CD4-positive, alpha-beta T cell treated with Interleukin-2 at 100 ng/mL for 4 hours (primary cell): Measurements from ENCODE around the gene DTX1.

ENCODE experiments used
- DNase-seq: peaks from one replicate; pipeline ENCODE4 v3.0.0-alpha.2; 2020; ENCODE audit warnings: low spot score

The DTX1 gene

DNA sequence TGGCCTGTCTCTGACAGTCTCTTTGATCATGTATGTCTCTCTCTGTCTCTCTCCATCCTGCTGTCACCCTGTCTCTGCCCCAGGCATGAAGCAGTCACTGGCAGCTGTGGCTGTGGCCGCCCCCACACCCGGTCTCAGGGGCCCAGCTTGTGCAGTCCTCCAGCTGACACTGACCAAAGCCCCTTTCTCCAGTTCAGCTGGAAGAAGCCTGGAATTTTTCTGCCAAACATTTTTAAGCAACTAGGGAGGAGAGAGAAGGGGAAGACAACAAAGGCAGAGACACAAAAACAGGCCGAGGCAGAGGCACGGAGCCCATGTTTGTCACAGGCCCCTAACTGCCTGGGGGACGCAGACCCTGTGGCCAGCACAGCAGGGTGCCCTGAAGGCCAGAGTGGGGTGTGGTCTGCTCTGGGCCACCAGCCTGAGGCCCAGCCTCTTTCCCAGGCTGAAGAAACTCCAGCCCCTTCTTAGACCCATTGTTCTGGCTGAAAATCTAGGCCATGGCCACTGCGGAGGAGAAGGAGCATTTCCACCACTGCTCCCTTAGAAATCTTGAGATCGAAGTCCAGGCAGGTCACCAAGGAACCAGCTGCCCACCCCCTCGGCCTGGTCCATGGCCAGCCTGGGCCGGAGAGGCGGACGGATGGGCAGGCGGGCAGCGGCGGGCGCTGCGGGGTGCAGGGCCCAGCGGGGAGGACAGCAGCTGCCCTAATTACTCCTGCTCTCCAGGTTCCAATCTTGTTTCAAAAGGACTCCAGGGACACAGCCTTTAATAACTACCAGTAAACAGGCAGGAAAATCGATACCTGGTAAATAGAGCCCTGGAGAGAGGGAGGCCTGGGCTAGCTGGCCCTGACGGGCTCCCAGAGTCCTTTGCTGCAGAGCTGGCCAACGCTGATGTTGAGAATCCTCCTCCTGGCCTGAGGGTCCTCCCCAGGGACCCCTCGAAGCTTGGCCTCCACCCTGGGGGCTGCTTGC, 14.9 kb downstream of the DTX1 start:
- DNase-seq: no peak

DNA sequence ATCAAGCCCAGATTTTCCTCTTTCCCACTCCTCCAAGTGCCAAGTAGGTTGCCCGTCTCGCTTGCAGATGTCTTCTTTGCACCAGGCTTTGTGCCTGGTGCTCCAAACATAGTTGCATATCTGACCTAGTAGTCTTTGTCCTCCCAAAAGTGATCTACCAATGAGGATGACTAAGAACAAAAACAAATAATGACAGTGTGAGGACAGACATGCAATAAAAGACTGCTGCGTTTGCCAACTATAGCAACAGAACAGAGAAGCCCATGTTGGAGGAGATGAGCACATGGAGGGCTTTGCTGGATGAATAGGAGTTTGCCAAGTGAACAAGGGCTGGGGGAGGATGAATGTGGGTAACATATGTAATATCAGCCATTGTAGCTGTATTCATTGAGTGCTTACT, 15.6 kb downstream of the DTX1 start:
- DNase-seq: no peak

DNA sequence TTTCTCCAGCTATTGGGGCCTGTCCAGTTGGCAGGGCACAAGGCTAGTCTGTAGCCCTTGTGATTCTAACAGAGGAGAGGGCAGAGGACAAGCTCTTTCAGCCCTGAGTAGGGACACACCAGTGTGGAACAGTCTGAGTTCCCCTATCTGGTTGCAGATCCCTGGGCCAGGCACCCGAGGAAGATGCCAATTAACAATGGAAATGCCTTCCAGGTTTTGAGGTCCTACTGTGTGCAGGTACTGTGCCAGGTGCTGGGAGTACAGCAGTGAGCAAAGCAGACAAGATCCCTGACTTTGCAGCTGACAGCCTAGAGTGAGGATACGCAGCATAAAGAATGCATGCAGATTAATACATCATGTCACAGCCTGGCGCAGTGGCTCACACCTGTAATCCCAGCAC, 17.1 kb downstream of the DTX1 start:
- no peak for DNase-seq

DNA sequence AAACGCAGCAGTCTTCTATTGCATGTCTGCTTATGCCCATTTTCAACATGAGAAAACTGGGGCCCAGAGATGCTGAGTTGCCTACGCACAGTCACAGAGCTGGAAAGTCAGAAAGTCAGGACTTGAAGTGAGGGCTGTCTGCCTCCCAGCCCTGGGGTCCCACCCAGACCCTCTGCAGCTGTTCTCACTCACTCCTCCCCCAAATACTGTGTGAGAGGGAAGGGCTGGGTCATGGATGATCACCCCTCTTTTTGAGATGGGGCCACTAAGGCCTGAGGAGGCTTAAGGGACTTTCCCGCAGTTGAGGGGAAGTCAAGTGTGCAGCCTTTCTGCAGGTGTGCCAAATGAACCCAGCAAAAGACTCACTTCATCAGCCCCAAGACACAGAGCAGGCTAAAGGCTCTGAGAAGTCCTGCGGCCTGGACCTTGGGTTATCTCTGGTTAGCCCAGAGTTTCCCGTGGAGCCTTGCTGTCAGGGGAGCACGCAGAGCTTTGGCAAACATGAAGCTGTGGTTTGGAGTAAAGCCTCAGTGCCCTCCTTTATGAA, 18.7 kb downstream of the DTX1 start:
- DNase-seq: no peak

DNA sequence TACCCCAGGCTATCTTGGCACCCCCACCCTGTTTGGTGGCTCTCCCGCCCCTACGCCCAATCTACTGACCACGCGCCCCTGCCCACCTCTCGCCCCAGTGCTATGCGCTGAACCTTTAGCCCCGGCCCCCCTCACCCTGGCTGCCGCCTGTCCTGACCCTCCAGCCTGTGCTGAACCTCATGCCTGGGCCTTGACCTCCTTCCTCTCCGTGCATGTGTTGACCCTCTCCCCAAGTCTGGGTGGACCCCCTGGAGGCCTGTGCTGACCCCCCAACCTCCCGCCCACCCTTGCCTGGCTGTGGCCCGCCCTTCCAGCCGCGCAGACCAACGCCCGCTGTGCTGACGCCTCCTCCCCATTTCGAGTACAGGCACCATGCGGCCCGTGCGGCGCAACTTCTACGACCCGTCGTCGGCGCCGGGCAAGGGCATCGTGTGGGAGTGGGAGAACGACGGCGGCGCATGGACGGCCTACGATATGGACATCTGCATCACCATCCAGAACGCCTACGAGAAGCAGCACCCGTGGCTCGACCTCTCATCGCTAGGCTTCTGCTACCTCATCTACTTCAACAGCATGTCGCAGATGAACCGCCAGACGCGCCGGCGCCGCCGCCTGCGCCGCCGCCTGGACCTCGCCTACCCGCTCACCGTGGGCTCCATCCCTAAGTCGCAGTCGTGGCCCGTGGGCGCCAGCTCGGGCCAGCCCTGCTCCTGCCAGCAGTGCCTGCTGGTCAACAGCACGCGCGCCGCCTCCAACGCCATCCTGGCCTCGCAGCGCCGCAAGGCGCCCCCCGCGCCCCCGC, 20.7 kb downstream of the DTX1 start:
- no peak for DNase-seq

DNA sequence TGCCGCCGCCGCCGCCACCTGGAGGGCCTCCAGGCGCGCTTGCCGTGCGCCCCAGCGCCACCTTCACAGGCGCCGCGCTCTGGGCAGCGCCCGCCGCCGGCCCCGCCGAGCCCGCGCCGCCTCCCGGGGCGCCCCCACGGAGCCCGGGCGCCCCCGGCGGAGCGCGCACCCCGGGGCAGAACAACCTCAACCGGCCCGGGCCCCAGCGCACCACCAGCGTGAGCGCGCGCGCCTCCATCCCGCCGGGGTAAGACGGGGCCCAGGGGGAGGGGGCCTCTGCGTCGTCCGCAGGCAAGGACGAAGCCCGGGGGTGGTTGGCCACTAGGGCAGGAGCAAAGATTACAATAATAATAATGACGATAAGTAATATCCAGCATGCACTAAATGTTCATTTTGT, 21.3 kb downstream of the DTX1 start:
- no peak for DNase-seq

DNA sequence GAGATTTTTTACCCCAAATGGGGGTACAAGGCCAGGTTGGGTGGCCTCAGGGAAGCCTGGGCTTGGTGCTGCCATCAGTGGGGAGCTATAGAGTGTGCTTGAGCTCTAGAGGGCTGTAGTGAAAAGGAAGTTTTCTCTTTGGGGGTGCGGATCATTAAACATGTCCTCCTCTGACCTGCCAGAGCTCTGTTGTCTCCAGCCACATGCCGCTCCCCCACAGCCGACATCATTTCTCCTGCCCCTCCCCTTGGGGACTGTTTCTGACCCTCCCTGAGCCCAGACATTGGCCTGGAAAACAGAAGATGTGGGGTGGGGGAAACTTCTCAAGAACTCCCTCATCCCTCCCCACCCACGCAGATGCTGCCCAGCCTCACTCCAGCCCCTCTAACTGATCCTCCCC, 25.3 kb downstream of the DTX1 start:
- DNase-seq: no peak

DNA sequence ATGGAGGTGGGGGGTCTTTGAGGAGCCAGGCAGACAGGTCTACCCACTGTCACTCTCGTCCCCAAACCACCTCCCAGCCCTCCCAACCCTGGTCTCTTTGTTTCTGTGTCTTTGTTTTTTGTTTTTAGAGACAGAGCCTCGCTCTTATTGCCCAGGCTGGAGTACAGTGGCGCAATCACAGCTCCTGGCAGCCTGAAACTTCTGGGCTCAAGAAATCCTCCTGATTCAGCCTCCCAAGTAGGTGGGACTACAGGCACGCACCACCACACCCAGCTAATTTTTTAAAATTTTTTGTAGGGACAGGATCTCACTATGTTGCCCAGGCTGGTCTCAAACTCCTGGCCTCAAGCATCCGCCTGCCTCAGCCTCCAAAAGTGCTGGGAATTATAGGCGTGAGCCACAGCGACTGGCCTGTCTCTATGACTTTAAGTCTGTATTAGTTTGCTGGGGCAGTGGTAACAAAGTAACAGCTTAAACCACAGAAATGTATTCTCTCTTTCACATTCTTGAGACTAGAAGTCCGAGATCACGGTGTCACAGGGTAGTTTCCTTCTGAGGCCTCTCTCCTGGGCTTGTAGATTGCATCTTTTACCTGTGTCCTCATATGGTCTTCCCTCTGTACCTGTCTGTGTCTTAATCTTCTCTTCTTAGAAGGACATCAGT, 26.1 kb downstream of the DTX1 start:
- no peak for DNase-seq

DNA sequence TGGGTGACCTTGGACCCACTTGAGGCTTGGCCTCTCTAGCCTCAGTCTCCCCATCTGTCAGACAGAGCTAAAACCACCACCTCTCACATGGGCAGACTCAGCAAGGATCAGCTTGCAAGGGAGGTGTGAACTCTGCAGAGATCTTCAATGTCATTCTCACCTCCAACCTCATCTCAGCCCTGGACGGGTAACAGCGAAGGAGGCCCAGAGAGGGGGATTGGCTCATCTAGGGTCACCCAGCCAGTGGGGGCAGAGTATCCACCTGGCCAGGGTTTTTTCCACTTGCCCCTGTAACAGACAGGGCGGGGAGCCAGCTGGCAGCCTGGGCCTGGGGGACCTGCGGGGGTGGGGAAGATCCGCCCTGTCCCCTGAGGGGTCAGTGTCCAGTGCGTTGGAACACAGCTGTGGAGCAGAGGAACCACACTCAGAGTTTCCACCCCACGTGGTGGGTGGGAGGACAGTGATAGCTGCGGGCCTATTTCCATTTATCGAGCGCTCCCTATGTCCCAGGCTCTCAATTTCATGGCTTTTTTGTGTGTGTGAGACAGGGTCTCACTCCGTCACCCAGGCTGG, 27.4 kb downstream of the DTX1 start:
- no peak for DNase-seq

DNA sequence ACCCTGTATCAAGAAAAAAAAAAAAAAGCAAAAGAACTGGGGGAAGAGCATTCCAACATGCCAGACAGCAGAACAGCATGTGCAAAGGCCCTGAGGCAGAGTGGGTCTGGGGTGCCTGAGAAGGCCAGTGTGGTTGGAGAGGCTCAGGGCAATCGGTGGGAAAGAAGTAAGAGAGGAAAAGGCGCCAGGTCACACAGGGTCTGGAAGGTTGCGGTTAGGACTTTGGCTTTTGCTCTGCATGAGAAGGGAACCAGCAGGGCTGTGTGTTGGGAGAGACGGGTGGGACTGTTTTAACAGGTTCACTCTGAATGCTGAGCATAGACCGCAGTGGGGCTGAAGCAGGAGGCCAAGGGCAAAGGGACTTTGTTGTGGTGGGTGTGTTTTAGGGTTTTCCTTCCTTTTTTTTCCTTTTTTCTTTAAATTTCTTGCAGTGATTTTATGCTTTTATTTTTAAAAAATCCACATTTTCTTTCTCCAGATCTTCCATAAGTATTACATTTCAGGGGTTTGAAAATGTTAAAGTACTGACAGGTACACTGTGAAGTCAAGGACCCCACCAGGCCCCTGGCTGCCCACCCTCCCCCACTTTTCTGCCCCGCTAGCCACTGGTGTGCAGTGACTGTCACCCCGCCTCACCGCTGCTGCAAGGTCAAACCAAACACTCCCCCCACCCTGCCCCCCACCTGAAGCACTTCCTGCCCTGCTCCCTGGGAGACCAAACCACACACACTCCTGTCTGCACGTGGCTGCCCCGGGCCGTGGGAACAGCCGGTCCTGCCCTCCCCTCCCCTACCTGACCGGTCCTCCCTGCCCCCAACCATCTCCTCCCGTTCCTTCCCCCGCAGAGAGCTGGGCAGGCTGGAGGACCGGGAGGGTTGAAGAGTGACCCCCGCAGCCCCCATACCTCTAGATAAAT, 30.0 kb downstream of the DTX1 start:
- DNase-seq: no peak

DNA sequence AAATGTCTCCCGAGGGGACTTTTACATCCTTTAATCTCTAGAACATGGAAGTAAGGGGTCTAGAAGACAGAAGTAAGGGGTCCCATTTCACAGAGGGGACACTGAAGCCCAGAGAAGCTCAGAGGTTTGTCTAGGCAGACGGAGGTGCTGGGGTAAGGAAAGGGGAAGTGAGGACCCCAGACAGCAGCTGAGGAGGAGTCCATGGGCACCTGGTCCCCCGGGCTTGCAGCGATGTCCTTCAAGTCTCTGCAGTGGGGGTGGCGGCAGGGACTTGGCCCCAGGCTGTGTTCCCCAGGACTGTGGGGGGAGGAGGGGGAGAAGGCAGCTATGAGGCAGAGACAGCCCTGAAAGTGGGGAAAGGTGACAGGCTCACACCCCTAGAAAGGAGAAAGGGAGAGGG, 30.7 kb downstream of the DTX1 start:
- DNase-seq: no peak

DNA sequence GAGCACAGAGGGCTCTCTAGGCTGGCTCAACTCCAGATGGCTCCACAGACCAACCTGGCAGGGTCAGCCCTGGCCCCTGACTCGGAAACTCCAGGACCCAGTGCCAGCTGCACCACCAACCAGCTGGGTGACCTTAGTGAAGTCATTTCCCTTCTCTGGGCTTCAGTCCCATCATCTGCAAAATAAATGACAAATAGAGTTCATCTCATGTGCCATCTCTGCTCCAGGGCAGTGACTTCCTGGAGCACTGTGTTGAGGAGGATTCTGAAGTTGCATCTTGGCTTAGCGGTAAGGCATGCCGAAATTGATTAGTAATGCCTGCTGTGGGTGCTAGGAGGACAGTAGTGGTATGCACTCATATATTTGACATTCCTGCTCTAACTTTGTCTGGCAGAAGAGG, 31.5 kb downstream of the DTX1 start:
- no peak for DNase-seq

DNA sequence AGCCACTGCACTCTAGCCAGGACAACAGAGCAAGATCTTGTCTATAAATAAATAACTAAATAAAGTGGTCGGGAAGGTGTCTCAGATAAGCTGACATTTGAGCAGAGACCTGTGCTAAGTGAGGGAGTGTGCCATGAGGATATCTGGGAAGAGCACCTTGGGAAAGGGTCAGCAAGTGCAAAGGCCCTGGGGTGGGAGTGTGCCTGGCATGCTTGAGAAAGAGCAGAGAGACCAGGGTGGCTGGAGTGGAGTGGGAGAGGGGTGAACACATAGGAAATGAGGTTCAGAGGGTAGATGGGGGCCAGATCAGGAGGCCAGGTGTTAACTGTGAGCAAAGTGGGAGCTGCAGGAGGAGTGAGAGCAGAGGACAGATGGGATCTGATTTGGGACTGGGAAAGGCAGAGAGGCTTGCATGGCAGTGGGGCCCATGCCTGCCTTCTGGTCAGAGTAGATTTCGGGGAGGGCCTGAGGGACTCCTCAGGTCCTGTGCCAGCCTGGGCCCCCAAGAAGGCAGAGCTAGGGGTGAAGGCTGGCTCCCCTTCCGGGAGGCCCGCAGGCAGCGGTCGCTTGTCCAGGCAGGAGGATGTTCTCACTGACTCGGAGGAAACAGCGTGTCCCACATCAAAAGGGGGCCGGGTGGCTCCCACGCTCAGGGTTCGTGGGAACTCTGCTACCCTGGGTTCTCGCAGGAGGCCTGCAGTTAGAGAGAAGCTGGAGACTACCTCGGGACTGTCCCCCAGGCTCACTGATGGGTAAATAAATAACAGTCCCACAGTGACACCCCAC, 32.6 kb downstream of the DTX1 start:
- peak; percentile 51 for DNase-seq

DNA sequence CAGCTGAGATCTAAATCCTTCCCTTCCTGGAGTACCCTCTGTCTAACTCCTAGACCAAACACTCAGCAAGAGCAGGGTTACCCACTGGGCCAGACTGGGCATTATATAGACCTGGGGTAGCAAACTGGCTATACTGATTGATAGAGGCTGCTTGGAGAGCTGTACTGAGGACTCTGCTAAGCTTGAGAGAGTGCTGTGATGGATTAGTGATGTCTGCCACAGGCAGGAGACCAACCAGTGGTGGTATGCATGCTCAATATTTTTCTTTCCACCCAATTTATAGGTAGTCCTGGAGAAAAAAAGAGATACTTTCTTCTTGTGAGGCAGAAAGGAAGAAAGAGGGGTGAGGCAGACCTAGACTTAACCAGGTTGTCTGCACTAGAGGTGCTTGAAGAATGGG, 33.3 kb downstream of the DTX1 start:
- no peak for DNase-seq

DNA sequence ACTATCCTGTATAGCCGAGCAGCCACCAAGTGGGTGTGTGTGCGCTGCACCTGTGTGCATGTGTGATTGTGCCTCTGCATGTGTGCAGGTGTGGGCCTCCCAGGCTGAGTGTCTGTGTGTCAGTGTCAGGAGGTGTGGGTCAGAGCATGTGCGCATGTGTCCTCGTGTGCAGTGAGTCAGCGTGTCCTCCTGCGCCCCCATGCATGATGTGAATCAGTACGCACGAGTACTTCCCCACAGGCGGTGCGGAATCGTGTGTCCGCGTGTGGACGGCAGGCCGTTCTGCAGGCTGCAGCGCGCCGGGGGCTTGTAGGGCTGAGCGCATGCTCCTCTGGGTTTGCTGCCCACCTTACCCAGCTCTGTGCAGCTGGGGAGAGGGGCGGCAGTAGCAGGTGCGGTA, 34.2 kb downstream of the DTX1 start:
- no peak for DNase-seq

DNA sequence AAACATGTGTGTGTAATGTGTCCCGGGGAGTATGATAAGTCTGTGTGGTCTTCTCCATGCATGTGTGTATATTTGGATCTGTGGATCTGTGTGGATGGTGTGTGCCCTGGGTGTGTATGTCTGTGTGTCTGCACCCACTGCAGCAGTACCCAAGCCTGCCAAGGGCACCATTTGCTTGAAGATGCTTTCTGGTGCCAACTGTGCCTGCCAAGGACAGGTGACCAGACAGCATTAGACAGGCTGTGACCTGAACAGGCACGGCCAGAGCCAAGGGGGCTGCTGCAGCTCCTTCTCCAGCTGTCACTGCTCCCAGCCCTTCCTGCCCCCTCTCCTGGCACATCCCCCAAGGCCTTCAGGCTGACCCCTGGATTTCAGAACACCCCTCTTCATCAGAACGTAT, 35.0 kb downstream of the DTX1 start:
- DNase-seq: no peak

DNA sequence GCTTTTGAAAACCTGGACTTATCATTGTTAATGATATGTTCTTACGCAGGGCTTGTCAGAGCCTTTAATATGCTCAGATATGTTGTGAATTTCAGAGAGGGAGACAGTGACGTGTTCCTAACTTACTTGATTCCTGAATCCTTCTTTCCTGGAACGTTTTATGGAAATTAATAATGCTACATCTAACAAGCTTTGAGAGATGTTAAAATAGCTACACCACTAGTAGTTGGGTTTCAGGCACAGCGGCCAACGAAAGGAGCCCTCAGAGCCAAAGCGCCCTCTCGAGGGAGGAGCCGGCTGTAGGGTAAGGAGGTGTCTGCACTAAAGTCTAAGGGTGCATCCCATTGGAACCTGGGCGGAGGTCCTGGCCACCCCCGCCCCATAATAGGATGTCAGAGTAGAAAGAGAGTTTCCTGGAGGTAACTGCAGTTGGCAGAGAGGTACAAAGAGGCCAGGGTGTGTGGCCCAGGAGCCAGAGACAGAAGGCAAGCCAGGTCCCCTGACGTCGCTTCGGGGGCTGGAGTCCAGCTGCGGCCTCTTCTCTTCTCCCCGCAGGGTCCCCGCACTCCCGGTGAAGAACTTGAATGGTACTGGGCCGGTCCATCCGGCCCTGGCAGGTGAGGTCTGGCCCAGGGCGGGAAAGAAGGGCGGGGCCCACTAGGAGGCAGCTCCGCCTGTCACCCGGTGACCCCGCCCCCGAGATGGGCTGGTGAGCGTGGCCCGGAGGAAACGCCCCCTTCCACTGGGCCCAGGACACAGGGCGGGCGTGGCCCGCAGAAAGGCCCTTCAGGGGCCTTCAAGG, 36.3 kb downstream of the DTX1 start:
- DNase-seq: no peak

DNA sequence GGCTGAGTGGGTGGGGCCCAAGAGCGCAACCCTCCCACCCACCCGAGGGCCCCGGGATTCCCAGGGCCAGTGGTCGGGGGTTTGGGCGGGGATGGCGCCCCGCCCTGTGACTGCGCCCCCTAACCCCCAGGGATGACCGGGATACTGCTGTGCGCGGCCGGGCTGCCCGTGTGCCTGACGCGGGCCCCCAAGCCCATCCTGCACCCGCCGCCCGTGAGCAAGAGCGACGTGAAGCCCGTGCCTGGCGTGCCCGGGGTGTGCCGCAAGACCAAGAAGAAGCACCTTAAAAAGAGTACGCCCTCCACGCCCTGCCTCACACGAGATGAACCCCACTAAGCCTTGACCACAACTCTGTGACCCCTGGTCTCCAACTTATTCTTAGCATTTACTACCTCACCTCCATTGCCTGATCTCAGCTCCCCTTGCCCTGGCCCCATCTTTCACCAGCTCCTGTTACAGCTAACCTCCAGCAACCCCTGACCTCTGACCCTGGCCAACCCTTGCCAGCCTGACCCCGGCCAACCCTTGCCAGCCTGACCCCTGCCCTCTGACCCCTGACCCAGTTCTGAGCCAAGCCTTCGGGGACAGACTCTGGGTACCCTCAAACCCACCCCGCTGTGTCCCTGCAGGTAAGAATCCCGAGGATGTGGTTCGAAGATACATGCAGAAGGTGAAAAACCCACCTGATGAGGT, 37.0 kb downstream of the DTX1 start:
- DNase-seq: no peak

DNA sequence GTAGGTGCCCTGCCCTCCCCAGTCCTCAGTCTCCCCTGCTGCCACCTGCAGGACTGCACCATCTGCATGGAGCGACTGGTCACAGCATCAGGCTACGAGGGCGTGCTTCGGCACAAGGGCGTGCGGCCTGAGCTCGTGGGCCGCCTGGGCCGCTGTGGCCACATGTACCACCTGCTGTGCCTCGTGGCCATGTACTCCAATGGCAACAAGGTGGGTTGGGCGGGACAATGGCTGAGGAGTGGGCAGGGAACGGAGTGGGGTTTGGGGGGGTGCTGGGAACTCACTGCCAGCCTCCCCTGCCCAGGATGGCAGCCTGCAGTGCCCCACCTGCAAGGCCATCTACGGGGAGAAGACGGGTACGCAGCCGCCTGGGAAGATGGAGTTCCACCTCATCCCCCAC, 38.2 kb downstream of the DTX1 start:
- DNase-seq: no peak
